ENCODE measurements around the gene PDGFB.
A peak's percentile ranks its signal among the peaks of the same experiment; 100 is the strongest.

PDGFB gene

DNA sequence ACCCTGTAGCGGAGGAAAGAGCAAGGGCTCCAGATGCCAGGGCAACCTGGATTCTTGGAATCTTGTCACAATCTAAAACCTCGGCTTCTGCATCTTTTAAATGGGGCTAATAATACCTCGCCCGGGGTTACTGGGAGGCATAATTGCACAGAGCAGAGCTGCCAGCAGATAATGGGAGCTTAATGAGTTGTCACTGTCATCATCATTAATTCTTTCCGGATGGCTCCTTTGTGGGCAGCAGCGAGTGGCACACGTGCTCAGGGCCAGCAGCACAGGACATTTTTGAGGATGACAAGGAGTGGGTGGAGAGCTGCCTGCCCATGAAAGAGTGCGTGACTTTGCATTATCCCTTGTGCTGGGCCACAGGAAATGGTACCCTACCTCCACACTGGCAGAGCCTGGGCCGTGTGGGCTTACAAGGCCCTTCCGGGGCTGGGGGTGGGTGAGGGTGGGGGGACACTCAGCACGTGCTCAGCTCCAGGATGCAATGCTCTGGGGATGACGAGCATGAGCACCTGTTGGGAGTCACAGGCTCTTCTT lies 5.7 kb downstream of the PDGFB start:
- no peak for DNase-seq

DNA sequence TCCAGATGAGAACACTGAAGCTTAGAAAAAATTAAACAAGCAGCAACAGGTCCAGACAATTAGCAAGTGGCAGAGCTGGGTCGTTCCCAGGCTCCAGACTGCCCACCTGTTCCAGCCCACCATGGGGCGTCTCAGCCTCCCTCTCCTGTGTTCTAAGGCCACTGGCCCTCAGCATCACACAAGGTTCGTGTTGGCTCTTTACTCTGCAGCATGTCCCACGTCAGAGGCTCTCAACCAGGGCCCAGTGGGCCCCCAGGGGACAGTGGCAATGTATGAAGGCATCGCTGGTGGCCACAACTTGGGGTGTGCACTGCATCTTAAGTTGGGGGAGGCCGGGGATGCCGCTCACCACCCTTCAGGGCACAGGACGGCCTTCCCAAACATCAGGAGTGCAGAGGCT lies 6.2 kb downstream of the PDGFB start:
- DNase-seq = no peak

- DNase-seq = no peak
These were observed 6.7 kb downstream of the PDGFB start for GRCh38 chr22:39238101-39238466.

DNA sequence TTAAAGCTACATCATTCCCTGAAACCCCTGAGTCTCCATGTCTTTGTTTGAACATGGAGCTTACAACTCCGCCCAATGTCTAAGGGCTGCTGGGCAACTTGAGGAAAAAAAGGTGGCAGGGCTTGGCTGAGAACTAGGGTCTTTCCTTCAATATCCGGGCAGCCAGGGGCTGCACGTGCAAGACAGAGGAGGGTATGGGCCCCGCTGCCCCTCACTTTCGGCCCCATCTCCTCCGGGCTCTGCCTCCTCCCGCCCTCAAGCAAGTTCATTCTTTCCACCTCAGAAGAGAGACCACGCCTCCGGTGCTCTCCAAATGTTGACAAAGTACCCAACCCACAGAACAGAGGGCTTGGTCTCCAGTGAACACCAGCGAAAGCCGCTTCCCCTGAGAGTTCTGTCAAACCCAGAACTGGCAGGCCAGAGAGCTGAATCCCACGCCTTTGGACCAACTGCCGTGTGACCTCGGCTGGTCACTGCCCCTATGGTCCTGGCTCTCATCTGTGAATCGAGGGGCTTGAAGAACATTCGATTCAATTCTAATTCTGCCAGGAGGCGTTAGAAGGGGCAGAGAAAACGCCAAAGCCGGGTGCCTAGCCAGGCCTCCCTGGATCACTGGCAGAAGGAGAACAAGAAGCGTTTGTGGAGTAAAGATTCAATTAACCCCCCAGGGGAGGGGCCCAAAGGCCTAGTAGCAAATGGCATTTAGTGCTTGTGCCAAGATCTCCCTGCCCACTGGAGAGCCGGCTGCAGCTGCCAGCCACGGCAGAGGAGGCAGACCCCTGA lies 7.3 kb downstream of the PDGFB start:
- DNase-seq = no peak

DNA sequence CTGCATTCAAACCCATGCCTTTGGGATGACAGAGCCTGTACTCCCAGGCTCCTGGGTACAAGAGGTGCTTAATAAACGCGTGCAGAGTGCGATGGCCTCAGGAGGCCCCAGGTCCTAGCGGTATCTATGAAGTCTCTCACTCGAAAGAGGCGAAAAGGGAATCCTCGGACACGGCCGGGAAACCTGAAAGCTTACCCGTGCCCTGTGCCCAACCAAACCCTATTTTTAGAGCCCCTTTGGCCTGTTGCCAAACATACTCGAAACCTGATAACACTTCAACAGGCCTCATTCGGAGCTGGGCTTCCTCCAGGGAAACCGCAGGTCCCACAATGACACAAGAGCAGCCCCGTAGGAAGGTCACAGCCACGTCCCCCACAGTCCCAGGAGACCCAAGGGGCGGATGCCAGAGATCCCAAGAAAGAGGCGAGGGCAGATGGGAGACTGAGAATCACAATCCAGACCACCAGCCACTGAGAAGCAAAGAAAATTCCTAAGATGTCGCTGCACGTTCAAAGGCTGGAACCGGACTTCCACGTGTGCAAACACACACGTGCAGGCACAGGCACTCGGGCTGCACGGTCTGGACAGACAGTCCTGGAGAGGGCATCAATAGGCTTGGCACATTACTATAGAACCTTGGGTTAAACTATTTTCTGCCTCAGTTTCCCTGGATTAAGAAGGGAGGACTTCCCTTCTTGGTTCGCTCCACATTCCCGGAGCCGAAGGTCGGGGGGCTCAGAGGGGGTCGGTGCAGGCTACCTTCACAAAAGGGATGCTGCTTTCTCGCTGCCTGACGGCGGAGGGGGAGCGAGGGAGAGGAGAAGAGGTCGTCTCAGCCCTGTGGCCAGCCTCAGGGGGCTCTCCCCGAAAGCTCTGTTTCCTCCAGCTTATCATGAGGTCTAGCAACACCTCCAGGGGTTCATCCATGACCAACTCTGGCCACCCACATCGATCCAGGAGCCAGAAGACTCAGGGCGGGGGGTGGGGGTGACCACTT lies 8.2 kb downstream of the PDGFB start:
- DNase-seq = peak; percentile 53

- no peak for DNase-seq
These were observed 9.7 kb downstream of the PDGFB start for GRCh38 chr22:39234867-39235687.

DNA sequence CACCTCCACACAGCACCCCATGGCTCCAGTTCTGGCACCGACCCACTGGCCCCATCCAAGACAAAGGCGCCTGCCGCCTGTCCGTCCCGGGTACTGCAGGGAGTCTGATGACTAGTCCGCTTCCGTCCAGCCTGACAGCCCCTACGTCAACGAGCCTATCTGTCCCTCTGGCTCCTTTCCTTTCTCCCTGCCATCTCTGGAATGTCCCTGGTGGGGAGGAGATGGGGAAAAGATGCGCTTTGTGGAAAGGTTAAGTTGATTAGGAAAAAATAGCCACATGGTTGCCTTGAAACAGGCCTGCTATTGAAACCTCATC lies 10.4 kb downstream of the PDGFB start:
- no peak for DNase-seq

- DNase-seq = no peak
These were observed 10.9 kb downstream of the PDGFB start for GRCh38 chr22:39233710-39234471.

DNA sequence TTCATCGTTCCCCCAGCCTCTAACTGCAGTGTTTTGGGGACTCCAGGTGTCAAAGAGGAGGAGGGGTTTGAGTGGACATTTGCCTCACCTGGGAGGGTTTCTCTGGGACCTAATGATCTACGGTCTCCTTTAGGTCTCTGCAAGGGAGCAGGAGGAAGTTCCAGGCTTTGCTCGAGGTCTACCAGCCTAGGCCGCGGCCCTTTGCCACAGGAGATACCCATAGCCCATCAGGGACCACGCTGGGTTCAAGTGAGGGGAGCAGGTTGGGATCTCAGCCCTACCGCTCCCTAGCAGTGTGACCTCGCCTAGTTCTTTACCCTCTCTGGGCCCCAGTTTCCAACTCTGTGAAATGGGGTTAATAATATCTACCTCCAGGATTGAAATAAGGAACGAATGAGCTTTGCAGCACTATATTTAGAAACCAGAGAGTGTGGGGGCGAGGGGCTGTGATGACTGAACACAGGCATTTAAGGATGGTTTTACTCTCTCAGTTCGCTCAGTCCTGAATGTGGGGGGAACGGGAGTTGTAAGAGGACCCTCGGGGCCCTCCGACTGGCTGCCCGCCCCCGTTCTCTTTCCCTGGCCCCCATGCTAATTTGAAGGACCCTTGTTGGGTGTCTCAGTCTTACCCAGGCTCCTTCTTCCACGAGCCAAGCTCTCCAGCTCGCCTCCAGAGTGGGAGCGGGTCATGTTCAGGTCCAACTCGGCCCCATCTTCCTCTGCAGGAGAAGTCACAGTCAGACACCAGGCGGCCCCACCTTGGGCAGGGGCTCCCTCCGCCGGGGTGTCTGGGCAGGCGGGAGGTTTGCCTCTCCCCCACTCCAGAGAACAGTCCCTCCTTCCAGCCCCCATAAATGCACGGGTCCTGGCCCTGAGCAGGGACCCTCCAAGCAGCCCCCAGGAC lies 11.7 kb downstream of the PDGFB start:
- DNase-seq = no peak

- DNase-seq = no peak
These were observed 12.5 kb downstream of the PDGFB start for GRCh38 chr22:39232246-39232645.

DNA sequence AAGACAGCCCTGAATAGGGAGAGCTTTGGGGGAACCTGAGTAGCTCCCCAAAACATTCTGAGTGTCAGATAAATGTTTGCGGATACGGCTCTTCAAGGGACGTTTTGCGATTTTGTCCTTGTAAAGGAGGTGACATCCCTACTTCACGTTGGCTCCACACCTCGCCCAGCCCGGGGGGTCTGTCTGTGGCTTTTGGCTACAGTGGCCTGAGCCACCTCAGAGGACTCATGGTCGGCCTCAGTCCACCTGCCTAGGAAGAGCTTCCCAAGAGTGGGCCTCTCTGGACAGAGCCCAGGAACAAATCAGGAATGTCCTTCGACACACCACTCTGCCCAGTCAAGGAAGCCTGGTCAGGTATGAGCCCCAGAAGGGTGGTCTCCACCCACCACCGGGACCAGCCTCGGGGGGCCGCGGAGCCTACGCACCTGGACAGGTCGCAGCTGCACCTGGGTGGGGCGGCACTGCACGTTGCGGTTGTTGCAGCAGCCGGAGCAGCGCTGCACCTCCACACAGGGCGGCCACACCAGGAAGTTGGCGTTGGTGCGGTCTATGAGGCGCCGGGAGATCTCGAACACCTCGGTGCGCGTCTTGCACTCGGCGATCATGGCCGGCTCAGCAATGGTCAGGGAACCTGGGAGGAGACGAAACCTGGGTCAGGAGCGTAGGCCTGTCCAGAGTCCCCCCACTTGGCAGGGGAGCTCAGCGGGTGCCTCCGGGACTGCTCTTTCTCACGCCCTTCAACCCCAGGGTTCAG lies 13.4 kb downstream of the PDGFB start:
- no peak for DNase-seq

GRCh38 chr22:39230261-39231196 lies 14.3 kb downstream of the PDGFB start:
- DNase-seq = no peak

DNA sequence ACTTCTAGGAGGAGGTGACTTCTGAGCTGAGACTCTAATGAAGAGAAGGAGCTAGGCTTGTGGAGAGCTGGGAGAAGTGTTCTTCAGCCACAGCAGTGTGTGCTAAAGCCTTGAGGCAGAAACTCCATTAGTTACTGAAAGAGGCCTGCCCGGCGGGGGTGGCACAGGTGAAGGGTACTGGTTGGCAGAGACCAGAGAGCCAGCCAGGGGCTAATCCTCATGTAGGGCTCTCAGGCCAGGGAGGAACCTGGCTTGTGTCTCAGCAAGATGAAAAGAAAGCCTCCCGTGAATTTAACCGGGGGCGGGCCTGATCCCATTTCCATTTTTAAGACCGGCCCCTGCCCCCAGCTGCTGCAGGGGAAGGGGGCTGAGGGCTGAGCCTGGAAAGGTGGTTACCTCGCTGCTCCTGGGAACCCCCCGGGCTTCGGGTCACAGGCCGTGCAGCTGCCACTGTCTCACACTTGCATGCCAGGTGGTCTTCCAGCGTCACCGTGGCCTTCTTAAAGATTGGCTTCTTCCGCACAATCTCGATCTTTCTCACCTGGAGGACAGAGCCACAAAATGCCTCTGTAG lies 15.0 kb downstream of the PDGFB start:
- no peak for DNase-seq

DNA sequence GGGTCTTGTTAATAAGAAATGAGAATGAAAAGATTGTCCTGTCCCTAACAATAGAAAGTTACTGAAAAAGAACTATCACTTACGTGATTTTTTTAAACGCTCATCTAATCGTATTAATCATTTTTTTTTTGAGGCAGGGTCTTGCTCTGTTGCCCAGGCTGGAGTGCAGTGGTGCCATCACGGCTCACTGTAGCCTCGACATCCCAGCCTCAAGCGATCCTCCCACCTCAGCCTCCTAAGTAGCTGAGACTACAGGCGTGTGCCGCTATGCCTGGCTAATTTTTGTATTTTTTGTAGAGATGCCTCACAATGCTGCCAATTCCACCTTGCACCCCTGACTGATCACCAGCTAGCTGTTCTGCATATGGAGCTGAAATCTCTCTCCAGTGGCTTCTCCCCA lies 15.7 kb downstream of the PDGFB start:
- no peak for DNase-seq

DNA sequence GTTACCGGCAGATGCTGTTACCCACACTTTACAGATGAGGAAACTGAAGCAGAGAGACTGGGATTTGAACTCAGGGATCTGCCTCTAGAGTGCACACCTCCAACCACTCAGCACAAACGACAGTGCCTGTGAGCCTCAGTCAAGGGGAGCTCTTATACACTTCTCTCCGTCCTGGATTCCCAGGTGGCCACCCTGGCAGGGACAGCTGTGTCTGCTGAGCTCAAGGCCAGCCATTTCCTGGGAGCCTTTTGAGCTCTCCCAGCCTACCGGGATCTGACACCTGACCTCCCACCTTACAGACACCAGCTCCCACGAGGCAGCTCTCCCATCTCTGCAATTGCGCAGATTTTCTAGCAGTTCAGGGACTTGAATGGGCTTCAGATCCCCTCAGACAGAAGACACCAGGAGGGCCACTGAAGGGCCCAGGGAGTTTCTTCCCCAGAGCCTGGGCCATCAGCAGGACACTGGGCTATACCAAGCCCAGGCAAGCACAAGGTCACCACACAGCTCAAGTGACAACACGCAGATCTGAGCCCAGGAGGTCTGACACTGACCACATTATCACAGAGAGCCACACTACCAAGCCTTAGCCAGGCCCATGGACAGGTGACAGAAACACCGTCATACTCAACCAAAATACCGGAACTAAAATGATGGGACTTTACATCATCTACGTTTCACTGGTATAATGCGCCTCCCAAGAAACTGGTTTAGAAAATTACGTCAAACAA lies 17.1 kb downstream of the PDGFB start:
- DNase-seq = no peak

- DNase-seq = no peak
These were observed 18.4 kb downstream of the PDGFB start for GRCh38 chr22:39226353-39226752.

- DNase-seq = no peak
These were observed 19.2 kb downstream of the PDGFB start for GRCh38 chr22:39225591-39225990.

- DNase-seq = no peak
These were observed 20.2 kb downstream of the PDGFB start for GRCh38 chr22:39224550-39224949.

Data from KG1 (cell line).